ENCODE results near the gene TTC8.
"Not testable (repeated sequence)": the region's sequence is repeated elsewhere in the genome, so short reads cannot be mapped to it uniquely, and the experiment has no call there.

Gene TTC8

GRCh38 chr14:88825503-88825902 lies 1.1 kb downstream of the TTC8 start:
- DNase-seq = no peak

- no peak for DNase-seq
Observed at GRCh38 chr14:88829188-88829587, 4.7 kb downstream of the TTC8 start.

- DNase-seq = no peak
Observed at GRCh38 chr14:88829685-88830302, 5.3 kb downstream of the TTC8 start.

- no peak for DNase-seq
Observed at GRCh38 chr14:88831284-88831683, 6.8 kb downstream of the TTC8 start.

GRCh38 chr14:88834883-88835431 lies 10.5 kb downstream of the TTC8 start:
- no peak for DNase-seq

- no peak for DNase-seq
Observed at GRCh38 chr14:88835661-88836060, 11.2 kb downstream of the TTC8 start.

- no peak for DNase-seq
Observed at GRCh38 chr14:88837495-88837894, 13.0 kb downstream of the TTC8 start.

GRCh38 chr14:88838015-88838414 lies 13.6 kb downstream of the TTC8 start:
- no peak for DNase-seq

- DNase-seq = no peak
Observed at GRCh38 chr14:88840926-88841325, 16.5 kb downstream of the TTC8 start.

GRCh38 chr14:88841741-88842140 lies 17.3 kb downstream of the TTC8 start:
- no peak for DNase-seq

- no peak for DNase-seq
Observed at GRCh38 chr14:88842414-88842813, 18.0 kb downstream of the TTC8 start.

GRCh38 chr14:88844980-88845491 lies 20.6 kb downstream of the TTC8 start:
- no peak for DNase-seq

- DNase-seq = no peak
Observed at GRCh38 chr14:88848571-88848970, 24.1 kb downstream of the TTC8 start.

- DNase-seq = no peak
Observed at GRCh38 chr14:88849716-88850115, 25.3 kb downstream of the TTC8 start.

- DNase-seq = no peak
Observed at GRCh38 chr14:88851587-88851986, 27.1 kb downstream of the TTC8 start.

GRCh38 chr14:88852632-88853031 lies 28.2 kb downstream of the TTC8 start:
- DNase-seq = no peak

GRCh38 chr14:88853129-88853528 lies 28.7 kb downstream of the TTC8 start:
- no peak for DNase-seq

GRCh38 chr14:88856786-88857366 lies 32.4 kb downstream of the TTC8 start:
- DNase-seq = no peak

- DNase-seq = not testable (repeated sequence)
Observed at GRCh38 chr14:88857861-88858260, 33.4 kb downstream of the TTC8 start.

- not testable (repeated sequence) for DNase-seq
Observed at GRCh38 chr14:88859118-88859517, 34.7 kb downstream of the TTC8 start.

- no peak for DNase-seq
Observed at GRCh38 chr14:88863167-88863566, 38.7 kb downstream of the TTC8 start.

- DNase-seq = no peak
Observed at GRCh38 chr14:88864198-88864597, 39.7 kb downstream of the TTC8 start.

- no peak for DNase-seq
Observed at GRCh38 chr14:88866305-88866704, 41.9 kb downstream of the TTC8 start.

GRCh38 chr14:88868558-88869159 lies 44.2 kb downstream of the TTC8 start:
- DNase-seq = peak; percentile 63

Data from hematopoietic multipotent progenitor cell treated with erythropoietin and hydrocortisone succinate and interleukin-3 and kit ligand, for 8 days (in vitro differentiated cells).